Measurements from ENCODE around the gene KRT26.
"Not testable (repeated sequence)": the region's sequence is repeated elsewhere in the genome, so short reads cannot be mapped to it uniquely, and the experiment has no call there.

KRT26 gene

GRCh38 chr17:40816569-40816968 is 44.6 kb upstream of the KRT26 start:
- no peak overlapping the region for H3K4me3 ChIP-seq (ENCODE audit: low read depth in 1 of 2, low read length in 2 of 2)
- H3K9me3 ChIP-seq (ENCODE audit: insufficient read depth, low read length, severe bottlenecking): no peaks in the 10 kb centered on the region
- H3K27ac ChIP-seq (ENCODE audit: low read length): no peak overlapping the region
- no peak overlapping the region for H2AFZ ChIP-seq (ENCODE audit: low read depth, low read length)
- DNase-seq (no peak), ATAC-seq (ENCODE audit: insufficient read depth, low read depth) (no peak)
- H3K27me3 ChIP-seq (ENCODE audit: insufficient read depth, low read length, poor library complexity): no peaks in the 10 kb centered on the region
- H3K9ac ChIP-seq (ENCODE audit: low read depth, low read length): no peak overlapping the region
- TF ChIP-seq EZH2 (IDR thresholded peaks at IDR 0.05; ENCODE audit: borderline replicate concordance, low read depth, low read length, severe bottlenecking) (no peak), CTCF (IDR thresholded peaks at IDR 0.05; ENCODE audit: borderline replicate concordance, extremely low read depth, low read length, poor library complexity, severe bottlenecking) (no peak)
- H3K4me1 ChIP-seq (ENCODE audit: insufficient read depth, low read length): peaks cover 28% of the 10 kb centered on the region
- H4K20me1 ChIP-seq (ENCODE audit: insufficient read depth, low read length): no peaks in the 10 kb centered on the region
- peaks cover 18% of the 10 kb centered on the region for H3K79me2 ChIP-seq (ENCODE audit: insufficient read depth, low read length)
- peaks cover 6% of the 10 kb centered on the region for H3K36me3 ChIP-seq (ENCODE audit: insufficient read depth, low read length)
- no peak overlapping the region for H3K4me2 ChIP-seq (ENCODE audit: insufficient read depth, low read length)

GRCh38 chr17:40815381-40815780 is 43.4 kb upstream of the KRT26 start:
- no peak overlapping the region for H3K4me2 ChIP-seq (ENCODE audit: insufficient read depth, low read length)
- ATAC-seq (ENCODE audit: insufficient read depth, low read depth): no peak
- peaks cover 6% of the 10 kb centered on the region for H3K36me3 ChIP-seq (ENCODE audit: insufficient read depth, low read length)
- no peak overlapping the region for H3K4me3 ChIP-seq (ENCODE audit: low read depth in 1 of 2, low read length in 2 of 2)
- peaks cover 26% of the 10 kb centered on the region for H3K4me1 ChIP-seq (ENCODE audit: insufficient read depth, low read length)
- no peak overlapping the region for H3K9ac ChIP-seq (ENCODE audit: low read depth, low read length)
- H4K20me1 ChIP-seq (ENCODE audit: insufficient read depth, low read length): no peaks in the 10 kb centered on the region
- no peak overlapping the region for H2AFZ ChIP-seq (ENCODE audit: low read depth, low read length)
- H3K27ac ChIP-seq (ENCODE audit: low read length): no peak overlapping the region
- no peak for DNase-seq
- H3K9me3 ChIP-seq (ENCODE audit: insufficient read depth, low read length, severe bottlenecking): no peaks in the 10 kb centered on the region
- H3K27me3 ChIP-seq (ENCODE audit: insufficient read depth, low read length, poor library complexity): no peaks in the 10 kb centered on the region
- H3K79me2 ChIP-seq (ENCODE audit: insufficient read depth, low read length): peaks cover 18% of the 10 kb centered on the region
- TF ChIP-seq EZH2 (IDR thresholded peaks at IDR 0.05; ENCODE audit: borderline replicate concordance, low read depth, low read length, severe bottlenecking) (no peak), CTCF (IDR thresholded peaks at IDR 0.05; ENCODE audit: borderline replicate concordance, extremely low read depth, low read length, poor library complexity, severe bottlenecking) (no peak)

- H3K9ac ChIP-seq (ENCODE audit: low read depth, low read length); H2AFZ ChIP-seq (ENCODE audit: low read depth, low read length); H3K36me3 ChIP-seq (ENCODE audit: insufficient read depth, low read length); ATAC-seq (ENCODE audit: insufficient read depth, low read depth); H4K20me1 ChIP-seq (ENCODE audit: insufficient read depth, low read length); H3K4me3 ChIP-seq (ENCODE audit: low read depth in 1 of 2, low read length in 2 of 2); H3K4me2 ChIP-seq (ENCODE audit: insufficient read depth, low read length); H3K9me3 ChIP-seq (ENCODE audit: insufficient read depth, low read length, severe bottlenecking); H3K27me3 ChIP-seq (ENCODE audit: insufficient read depth, low read length, poor library complexity); H3K27ac ChIP-seq (ENCODE audit: low read length); DNase-seq: not testable (repeated sequence)
- Histone ChIP-seq H3K79me2 (ENCODE audit: insufficient read depth, low read length) (peaks cover 16% of the 10 kb centered on the region), H3K4me1 (ENCODE audit: insufficient read depth, low read length) (peaks cover 19% of the 10 kb centered on the region)
These were observed 42.7 kb upstream of the KRT26 start for GRCh38 chr17:40814657-40815056.

GRCh38 chr17:40813804-40814203 is 41.8 kb upstream of the KRT26 start:
- Histone ChIP-seq H3K4me2 (ENCODE audit: insufficient read depth, low read length) (no peak overlapping the region), H3K9ac (ENCODE audit: low read depth, low read length) (no peak overlapping the region), H3K27ac (ENCODE audit: low read length) (no peak overlapping the region), H3K4me3 (ENCODE audit: low read depth in 1 of 2, low read length in 2 of 2) (no peak overlapping the region), H3K9me3 (ENCODE audit: insufficient read depth, low read length, severe bottlenecking) (no peaks in the 10 kb centered on the region), H4K20me1 (ENCODE audit: insufficient read depth, low read length) (no peaks in the 10 kb centered on the region), H3K27me3 (ENCODE audit: insufficient read depth, low read length, poor library complexity) (no peaks in the 10 kb centered on the region), H3K4me1 (ENCODE audit: insufficient read depth, low read length) (peaks cover 14% of the 10 kb centered on the region), H3K79me2 (ENCODE audit: insufficient read depth, low read length) (peaks cover 10% of the 10 kb centered on the region), H2AFZ (ENCODE audit: low read depth, low read length) (no peak overlapping the region), H3K36me3 (ENCODE audit: insufficient read depth, low read length) (peaks cover 6% of the 10 kb centered on the region)
- no peak for ATAC-seq (ENCODE audit: insufficient read depth, low read depth)
- no peak for DNase-seq
- TF ChIP-seq EZH2 (IDR thresholded peaks at IDR 0.05; ENCODE audit: borderline replicate concordance, low read depth, low read length, severe bottlenecking): no peak
- TF ChIP-seq CTCF (IDR thresholded peaks at IDR 0.05; ENCODE audit: borderline replicate concordance, extremely low read depth, low read length, poor library complexity, severe bottlenecking): no peak

Measured in DND-41 (cell line).